GM18907 (cell line): ENCODE results near the gene KRT9.
"Not testable (repeated sequence)": the region's sequence is repeated elsewhere in the genome, so short reads cannot be mapped to it uniquely, and the experiment has no call there.

Experiments used
- ATAC-seq: cut with Tn5 transposase; IDR thresholded peaks from one replicate; pipeline ENCODE4 v1.9.1; 2021; ENCODE audit warnings: mild to moderate bottlenecking, moderate library complexity; ENCODE audit not compliant: unreplicated experiment

The KRT9 gene

GRCh38 chr17:41606930-41607329 is 35.1 kb upstream of the KRT9 start:
- ATAC-seq: not testable (repeated sequence)

- ATAC-seq: no peak
These were observed 30.7 kb upstream of the KRT9 start for GRCh38 chr17:41602524-41602923.

- ATAC-seq: no peak
These were observed 28.5 kb upstream of the KRT9 start for GRCh38 chr17:41600318-41600717.

DNA sequence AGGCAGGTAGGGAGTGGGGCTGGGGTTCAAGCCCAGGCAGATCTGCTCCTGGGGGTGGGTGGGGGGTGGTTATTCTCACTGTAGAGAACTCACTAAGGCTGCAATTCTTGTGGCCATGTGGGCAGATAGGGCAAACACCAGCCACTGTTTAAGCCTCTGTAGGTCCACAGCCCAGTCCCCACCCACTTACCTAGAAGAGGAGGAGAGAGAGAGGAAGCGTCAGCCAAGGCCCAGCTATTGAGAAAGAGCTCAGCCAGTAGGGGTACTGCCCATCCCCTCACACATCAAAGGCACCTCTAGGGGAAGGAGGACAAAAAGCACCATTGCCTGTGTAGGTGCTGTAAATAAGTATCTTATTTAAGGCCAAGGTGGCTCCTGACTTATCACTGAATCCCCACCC is 27.8 kb upstream of the KRT9 start:
- ATAC-seq: no peak

DNA sequence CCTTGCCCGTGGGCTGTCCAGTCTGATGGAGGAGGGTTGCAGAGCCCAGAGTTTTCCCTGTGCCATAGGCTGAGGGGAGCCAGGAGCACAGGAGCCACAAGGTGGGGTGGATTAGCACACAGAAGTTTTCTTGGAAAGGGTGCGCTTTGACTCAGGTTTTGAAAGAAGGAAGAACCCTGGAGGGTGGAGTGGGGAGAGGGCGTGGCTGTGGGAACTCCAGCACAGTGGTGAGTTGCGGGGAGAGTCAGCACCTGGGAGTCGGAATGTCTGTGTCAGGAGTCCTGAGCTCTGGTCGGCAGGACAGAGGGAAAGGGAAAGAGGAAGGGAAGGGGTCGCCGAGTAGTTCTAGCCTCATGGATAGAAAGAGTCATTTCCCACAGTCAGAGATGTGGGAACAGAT is 23.7 kb upstream of the KRT9 start:
- no peak for ATAC-seq

- no peak for ATAC-seq
These were observed 22.6 kb upstream of the KRT9 start for GRCh38 chr17:41594363-41594915.

GRCh38 chr17:41593306-41593981 is 21.6 kb upstream of the KRT9 start:
- no peak for ATAC-seq

GRCh38 chr17:41592601-41593305 is 20.9 kb upstream of the KRT9 start:
- no peak for ATAC-seq

GRCh38 chr17:41589301-41589700 is 17.4 kb upstream of the KRT9 start:
- no peak for ATAC-seq

DNA sequence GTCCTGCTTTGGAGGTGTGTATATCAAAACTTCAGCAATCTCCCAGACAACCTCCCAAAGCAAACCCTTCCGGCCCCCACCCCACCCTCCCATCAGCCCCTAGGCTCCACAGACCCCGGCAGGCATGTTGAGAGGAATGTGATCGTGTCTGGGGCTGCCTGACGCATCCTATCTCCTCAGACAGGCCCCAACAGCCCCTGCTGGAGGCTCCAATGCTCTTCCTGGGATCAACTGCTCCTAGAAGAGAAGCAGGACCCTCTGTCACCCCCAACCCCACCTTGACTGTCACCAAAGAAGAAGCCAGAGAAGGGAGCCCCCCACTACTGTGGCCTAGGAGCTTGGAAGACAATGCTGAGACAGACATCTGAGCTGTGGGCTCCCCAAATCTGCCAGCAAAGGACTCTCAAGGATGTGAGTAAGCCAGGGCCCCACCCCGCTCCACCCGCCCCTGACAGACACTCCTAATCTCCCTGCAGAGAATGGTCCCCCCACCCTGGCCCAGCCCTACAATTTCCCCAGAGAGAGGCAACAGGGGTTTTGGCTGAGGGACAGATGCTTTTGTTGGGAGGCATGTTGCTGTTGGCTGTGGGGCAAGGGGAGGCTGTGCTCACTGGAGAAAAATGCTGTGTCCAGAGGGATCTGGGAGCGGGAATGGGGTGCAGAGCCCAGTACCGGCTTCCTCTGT is 16.4 kb upstream of the KRT9 start:
- ATAC-seq: no peak

DNA sequence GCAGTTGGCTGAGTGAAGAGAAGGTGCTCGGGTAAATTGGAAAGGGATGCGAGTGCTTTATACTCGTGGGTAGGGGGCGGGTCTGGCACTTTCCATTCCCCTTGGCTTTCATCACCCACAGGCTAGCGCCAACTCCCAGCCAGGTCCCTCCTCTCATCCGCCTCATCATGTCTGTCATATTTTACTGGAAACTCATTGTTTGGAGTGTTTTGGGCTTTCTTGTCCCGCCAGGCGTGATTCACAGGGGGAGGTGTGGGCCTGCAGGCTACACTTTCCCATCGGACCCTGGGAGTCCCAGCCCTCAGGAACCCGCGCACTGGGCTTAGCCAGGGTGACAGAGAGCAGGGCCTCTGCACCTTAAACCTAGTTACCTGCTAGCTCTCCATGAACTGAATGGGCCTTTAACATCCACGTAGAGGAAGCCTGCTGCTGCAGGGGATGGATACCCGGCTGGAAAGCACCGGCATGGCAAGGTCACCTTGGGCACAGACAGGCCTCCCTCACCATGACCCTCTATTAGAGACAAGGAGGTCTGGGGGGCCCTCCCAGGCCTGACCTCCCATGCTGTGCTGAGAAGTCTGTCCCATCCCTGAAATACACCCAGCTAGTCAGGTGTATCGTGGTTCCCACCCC is 15.1 kb upstream of the KRT9 start, which contains the start of gene KRT14:
Gene KRT14, minus strand, starts transcription at position 33 of the 633 bp plus-strand sequence. CDS start 61 bp downstream, outside the sequence.
- ATAC-seq: no peak

DNA sequence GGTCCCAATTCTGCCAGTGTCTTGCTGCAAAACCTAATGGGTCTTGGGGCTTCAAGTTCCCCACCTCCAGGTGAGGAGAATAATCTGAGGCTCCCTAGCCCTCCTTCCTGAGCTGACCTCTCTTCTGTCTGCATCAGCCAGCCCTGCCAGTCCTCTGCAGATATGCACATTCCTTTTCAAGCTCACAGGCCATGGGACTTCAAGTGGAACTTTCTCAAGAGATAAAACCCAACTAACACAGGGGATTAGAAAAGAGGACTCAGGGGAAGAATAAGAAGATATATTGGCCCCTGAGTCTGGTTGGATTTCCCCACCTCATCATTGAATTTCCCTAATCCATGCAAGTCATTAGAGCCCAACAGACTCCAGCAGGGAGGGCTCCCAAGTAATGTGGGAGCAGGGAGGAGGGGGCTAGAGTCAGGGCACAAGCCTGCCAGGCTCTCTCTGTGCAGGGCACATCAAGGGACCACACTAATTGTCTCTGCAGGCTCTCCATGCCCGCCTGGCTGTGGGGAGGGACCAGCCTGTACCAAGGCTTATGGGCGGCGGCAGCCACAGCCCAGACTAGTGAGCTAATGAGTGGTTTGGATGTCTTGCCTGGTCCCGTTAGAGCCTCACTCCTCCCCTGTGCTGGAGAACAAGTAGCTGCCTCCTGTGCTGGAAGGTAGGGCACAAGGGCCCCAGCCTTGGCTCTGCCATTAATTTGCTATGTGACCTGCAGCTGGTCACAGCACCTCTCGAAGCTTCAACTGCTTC is 13.6 kb upstream of the KRT9 start:
- no peak for ATAC-seq

DNA sequence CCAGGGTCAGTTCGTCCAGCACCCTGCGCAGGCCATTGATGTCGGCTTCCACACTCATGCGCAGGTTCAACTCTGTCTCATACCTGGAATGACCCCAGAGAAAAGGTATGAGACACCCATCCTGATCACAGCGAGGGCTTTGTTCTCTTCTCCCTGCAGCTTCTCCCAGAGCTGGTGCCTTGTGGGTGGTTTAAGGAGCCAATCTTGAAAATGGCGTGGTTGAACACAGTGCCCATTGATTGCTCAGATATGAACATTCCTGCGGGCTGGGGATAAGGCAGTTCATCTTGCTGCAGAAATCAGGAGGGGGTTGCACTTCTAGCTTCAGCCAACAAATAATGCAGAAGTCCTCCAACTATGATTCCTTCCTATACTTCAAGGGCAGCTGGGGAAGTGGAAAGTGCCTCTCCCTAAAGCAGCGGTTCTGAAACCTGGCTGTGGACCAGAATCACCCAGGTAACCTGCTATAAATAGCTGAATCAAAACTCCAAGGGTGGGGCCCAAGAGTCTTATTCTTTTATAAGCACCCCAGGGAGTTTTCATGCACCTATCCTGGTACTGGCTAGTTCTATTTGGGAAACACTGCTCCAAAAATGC is 12.6 kb upstream of the KRT9 start:
- ATAC-seq: not testable (repeated sequence)

DNA sequence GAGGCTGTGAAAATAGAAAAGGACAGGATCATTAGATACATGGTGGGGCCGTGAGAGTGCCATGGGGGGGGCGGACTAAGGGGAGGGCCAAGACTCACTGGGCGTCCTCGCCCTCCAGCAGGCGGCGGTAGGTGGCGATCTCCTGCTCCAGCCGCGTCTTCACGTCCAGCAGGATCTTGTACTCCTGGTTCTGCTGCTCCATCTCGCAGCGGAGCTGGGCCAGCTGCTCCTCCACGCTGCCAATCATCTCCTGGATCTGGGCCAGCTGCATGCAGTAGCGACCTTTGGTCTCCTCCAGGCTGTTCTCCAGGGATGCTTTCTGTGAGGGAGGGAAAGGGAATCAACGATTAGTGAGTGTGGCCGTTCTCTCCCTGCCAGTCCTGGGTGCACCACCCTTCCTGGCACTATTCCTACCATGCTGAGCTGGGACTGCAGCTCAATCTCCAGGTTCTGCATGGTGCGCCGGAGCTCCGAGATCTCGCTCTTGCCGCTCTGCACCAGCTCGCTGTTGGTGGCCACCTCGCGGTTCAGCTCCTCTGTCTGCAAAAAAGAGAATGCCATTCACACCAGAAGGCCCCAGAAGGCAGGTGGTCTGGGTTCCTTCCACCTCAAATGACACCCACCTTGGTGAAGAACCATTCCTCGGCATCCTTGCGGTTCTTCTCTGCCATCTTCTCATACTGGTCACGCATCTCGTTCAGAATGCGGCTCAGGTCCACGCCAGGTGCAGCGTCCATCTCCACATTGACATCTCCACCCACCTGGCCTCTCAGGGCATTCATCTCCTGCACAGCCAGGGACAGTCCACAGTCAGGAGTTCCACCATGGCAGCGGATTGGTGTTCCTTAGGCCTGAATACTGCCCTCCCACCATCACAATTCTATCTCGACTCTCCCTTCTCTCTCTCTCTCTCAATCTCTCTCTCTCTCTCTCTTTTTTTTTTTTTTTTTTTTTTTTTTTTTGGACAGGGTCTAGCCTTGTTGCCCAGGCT is 11.6 kb upstream of the KRT9 start:
- ATAC-seq: no peak

- not testable (repeated sequence) for ATAC-seq
These were observed 10.5 kb upstream of the KRT9 start for GRCh38 chr17:41582061-41582968.

GRCh38 chr17:41581366-41582060 is 9.7 kb upstream of the KRT9 start:
- no peak for ATAC-seq

DNA sequence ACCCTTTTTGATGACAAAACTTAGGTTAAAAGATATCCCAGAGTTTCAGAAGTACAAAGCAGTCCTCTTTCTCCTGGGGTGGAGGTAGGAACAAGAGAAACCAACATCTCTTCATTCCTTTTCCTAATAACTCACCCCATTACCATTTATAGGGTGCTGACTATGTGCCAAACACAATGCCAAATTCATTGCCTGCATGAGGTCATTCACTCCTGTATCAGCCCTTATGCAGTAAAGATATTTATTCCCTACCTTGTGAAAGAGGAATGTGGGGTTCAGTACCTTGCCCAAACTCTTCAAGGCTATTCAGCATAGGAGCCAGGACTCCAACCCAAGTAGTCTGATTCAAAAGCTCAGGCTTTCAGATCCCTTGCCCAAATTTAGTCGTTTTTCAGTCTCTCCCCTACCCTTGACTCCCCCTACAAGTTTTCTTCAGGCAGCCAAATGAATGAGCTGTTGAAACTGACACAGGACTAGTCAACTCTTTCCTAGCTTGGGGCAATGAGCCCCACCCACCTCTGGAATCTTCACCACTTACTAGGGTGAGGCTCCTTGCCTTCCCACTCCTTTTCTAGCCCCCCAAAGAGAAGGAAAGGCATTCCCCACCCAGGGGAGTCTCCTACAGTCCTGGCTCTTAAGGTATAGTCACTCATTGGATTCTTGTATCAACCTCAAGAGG is 9.0 kb upstream of the KRT9 start:
- no peak for ATAC-seq
